NT2/D1 (cell line): ENCODE results near the gene LMOD1.

Source experiments
- SUZ12 ChIP-seq: IDR thresholded peaks from 2 replicates; pipeline ENCODE4 v1.6.1; 2011; ENCODE audit not compliant: insufficient read length, insufficient read depth; ENCODE audit errors: extremely low read depth
- YY1 ChIP-seq: IDR thresholded peaks from 2 replicates; pipeline ENCODE4 v1.6.1; 2011; ENCODE audit not compliant: insufficient read length, insufficient read depth
- ZNF274 ChIP-seq: IDR thresholded peaks from 2 replicates; pipeline ENCODE4 v1.6.1; 2011; ENCODE audit warnings: mild to moderate bottlenecking, low read depth, low read length

GRCh38 chr1:201887116-201887866 lies 59.1 kb downstream of the LMOD1 start:
- TF ChIP-seq SUZ12 (no peak), ZNF274 (no peak), YY1 (no peak)
